ENCODE results near the gene ARID3C.

The ARID3C gene

GRCh38 chr9:34644766-34645314, 16.0 kb upstream of the ARID3C start:
- Histone ChIP-seq H3K9me3 (ENCODE audit: control insufficient read depth, insufficient read depth, low read depth, low read length) (no peaks in the 10 kb centered on the region), H3K27ac (ENCODE audit: extremely low read depth, low read depth, low read length) (no peak overlapping the region), H3K4me3 (ENCODE audit: low read depth, low read length) (no peak overlapping the region), H3K4me1 (ENCODE audit: control insufficient read depth, insufficient read depth, low read length) (no peaks in the 10 kb centered on the region; the same call in 1 of the 2 replicates), H3K36me3 (ENCODE audit: control insufficient read depth in 2 of 2, insufficient read depth in 1 of 2, low read length in 2 of 2) (peaks cover 0 to 26% of the 10 kb centered on the region in 2 experiments; a peak in 2 of 3 replicates)
- ChIA-PET POLR2A (interaction anchor here (0.5 to 5.7 kb wide), 3 partner anchors 9 to 470 kb away, joined by 3 to 90 read pairs (median 4); partner anchors contain the start of gene SIGMAR1), CTCF (interaction anchor here (0.7 to 13.3 kb wide), 8 partner anchors 9 to 350 kb away, joined by 3 to 125 read pairs (median 4); partner anchors contain the start of gene SIGMAR1)
- no peak for TF ChIP-seq ZNF423 (tag by site-specific recombination; IDR thresholded peaks at IDR 0.05)
- no peak for TF ChIP-seq ZNF169 (tag by site-specific recombination; IDR thresholded peaks at IDR 0.05)
- no peak for TF ChIP-seq ZNF175 (tag by site-specific recombination; IDR thresholded peaks at IDR 0.05)
- no peak for TF ChIP-seq GLI2 (tag by site-specific recombination; IDR thresholded peaks at IDR 0.05; ENCODE audit: borderline replicate concordance, low read depth)
- TF ChIP-seq ZNF624 (tag by site-specific recombination; IDR thresholded peaks at IDR 0.05), result no peak
- TF ChIP-seq SCRT1 (tag by site-specific recombination; IDR thresholded peaks at IDR 0.05; ENCODE audit: borderline replicate concordance), result no peak
- no peak for TF ChIP-seq ZXDB (tag by site-specific recombination; IDR thresholded peaks at IDR 0.05)
- no peak for TF ChIP-seq ZNF350 (tag by site-specific recombination; IDR thresholded peaks at IDR 0.05)
- TF ChIP-seq CTCF (tag by site-specific recombination; IDR thresholded peaks at IDR 0.05), result no peak
- TF ChIP-seq ELK4 (IDR thresholded peaks at IDR 0.05; ENCODE audit: borderline replicate concordance, low read depth, low read length), result no peak
- no peak for TF ChIP-seq HIC1 (tag by site-specific recombination; IDR thresholded peaks at IDR 0.05)
- TF ChIP-seq ZNF426 (tag by site-specific recombination; IDR thresholded peaks at IDR 0.05), result no peak
- no peak for TF ChIP-seq ZNF10 (tag by site-specific recombination; IDR thresholded peaks at IDR 0.05)

- ChIA-PET CTCF (interaction anchor here (0.5 to 13.3 kb wide), 7 partner anchors 7 to 501 kb away, joined by 3 to 125 read pairs (median 3); partner anchors contain the start of gene SIGMAR1), POLR2A (interaction anchor here (0.7 to 1.6 kb wide), 4 partner anchors 9 to 1119 kb away, joined by 3 to 5 read pairs (median 3); partner anchors contain the start of gene IL11RA)
- Histone ChIP-seq H3K4me3 (ENCODE audit: low read depth, low read length) (no peak overlapping the region), H3K27ac (ENCODE audit: extremely low read depth, low read depth, low read length) (no peak overlapping the region), H3K4me1 (ENCODE audit: control insufficient read depth, insufficient read depth, low read length) (no peaks in the 10 kb centered on the region; the same call in 1 of the 2 replicates), H3K36me3 (ENCODE audit: control insufficient read depth in 2 of 2, insufficient read depth in 1 of 2, low read length in 2 of 2) (peaks cover 0 to 4% of the 10 kb centered on the region in 2 experiments; a peak in 1 of 3 replicates), H3K9me3 (ENCODE audit: control insufficient read depth, insufficient read depth, low read depth, low read length) (no peaks in the 10 kb centered on the region)
- no peak for TF ChIP-seq ZSCAN23 (tag by site-specific recombination; IDR thresholded peaks at IDR 0.05)
- no peak for TF ChIP-seq ZNF48 (tag by site-specific recombination; IDR thresholded peaks at IDR 0.05)
- no peak for TF ChIP-seq ZNF398 (tag by site-specific recombination; IDR thresholded peaks at IDR 0.05)
- no peak for TF ChIP-seq ZNF394 (tag by site-specific recombination; IDR thresholded peaks at IDR 0.05; ENCODE audit: borderline replicate concordance)
- TF ChIP-seq ZNF114 (tag by site-specific recombination; IDR thresholded peaks at IDR 0.05), result no peak
- no peak for TF ChIP-seq ZNF169 (tag by site-specific recombination; IDR thresholded peaks at IDR 0.05)
- no peak for TF ChIP-seq ZBTB26 (tag by site-specific recombination; optimal IDR thresholded peaks at IDR 0.05)
- TF ChIP-seq YY2 (tag by site-specific recombination; IDR thresholded peaks at IDR 0.05), result no peak
- TF ChIP-seq MEIS1 (CRISPR knock-in tag; IDR thresholded peaks at IDR 0.05; ENCODE audit: borderline replicate concordance), result no peak
- no peak for TF ChIP-seq ZSCAN30 (tag by site-specific recombination; IDR thresholded peaks at IDR 0.05)
- no peak for TF ChIP-seq ZXDB (tag by site-specific recombination; IDR thresholded peaks at IDR 0.05)
- TF ChIP-seq ZBTB10 (tag by site-specific recombination; IDR thresholded peaks at IDR 0.05), result no peak
Observed at GRCh38 chr9:34642679-34643078, 13.8 kb upstream of the ARID3C start.
